IPS-18c (cell line): ENCODE measurements around the gene HECTD3.

Source experiments
- H3K4me3 ChIP-seq: 2 replicates; pipeline ENCODE4 v1.7.0; 2013; ENCODE audit warnings: low read depth, mild to moderate bottlenecking, low read length, moderate library complexity; ENCODE audit not compliant: insufficient read depth
- H3K9me3 ChIP-seq: one replicate; pipeline ENCODE4 v1.6.1; 2013; ENCODE audit warnings: mild to moderate bottlenecking, low read length, moderate library complexity; ENCODE audit not compliant: control insufficient read depth, insufficient read depth

The HECTD3 gene

DNA sequence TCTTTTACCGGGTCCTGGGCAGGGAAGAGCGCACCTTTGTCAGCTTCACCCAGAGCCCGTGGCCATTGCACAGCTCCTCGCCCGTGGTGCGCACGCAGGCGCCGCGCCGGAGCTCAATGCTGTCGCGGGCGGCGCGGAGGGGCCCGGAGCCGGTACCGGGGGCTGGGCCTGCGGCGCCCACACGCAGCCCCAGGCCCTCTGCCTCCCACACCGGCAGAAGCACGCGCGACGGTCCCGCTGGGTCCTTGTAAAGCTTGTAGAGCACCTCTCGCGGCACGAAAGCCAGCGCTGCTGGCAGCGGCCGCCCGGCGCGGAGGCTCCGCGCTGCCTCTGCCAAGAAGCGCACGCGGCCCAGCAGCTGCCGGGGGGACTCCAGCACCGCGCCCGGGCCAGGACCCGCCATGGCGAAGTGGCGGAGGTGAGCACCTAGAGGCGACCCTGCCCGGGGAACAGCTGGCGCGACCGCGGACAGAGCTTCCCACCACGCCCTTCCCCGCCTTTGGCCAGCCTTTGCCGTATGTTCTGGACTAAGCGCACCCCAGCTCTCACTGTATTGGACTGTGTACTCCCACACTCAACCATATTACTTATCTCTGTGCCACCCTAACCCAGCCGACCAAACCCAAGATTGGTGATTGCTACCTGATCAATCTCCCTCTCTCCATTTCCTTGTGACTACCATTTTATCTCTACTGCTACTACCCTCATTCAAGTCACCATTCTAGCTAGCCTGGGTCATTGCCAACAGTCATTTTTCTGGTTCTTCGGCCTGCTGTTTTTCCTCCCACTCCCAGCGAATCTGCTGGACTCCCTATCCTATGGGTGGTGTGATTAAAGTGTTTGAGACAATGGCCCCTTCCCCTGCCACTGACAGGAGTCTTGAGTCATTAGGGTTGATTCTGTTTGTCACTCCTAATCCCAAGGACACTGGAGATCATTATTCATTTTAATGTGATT is at the start of gene HECTD3:
Gene HECTD3 (minus strand): TSS at position 470 of the 957 bp plus-strand sequence. CDS start 67 bp downstream, at position 403.
- Histone ChIP-seq H3K4me3 (peak within 1 kb of the TSS; percentile 87), H3K9me3 (no peaks in the 10 kb centered on the region)

DNA sequence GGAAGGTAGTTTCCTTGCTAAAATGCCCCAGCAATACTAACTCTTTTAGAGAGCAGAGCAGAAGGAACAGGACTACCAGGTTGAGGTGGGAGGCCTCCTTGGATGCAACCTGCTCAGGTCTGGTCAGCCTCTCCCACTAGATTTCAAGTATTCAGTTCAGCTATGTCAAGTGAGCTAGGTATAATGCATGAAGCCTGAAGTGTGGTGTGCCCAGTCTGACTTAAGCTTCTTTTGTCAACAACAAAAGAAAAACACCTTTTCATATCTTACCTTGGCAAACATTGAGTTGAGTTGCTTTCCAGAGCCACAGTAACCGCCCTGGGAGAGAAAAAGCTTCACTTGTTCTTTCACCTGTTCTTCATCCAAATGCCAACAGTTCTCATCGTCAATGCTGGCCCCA is 48.7 kb upstream of the HECTD3 start:
- Histone ChIP-seq H3K9me3 (no peaks in the 10 kb centered on the region), H3K4me3 (no peak overlapping the region)

DNA sequence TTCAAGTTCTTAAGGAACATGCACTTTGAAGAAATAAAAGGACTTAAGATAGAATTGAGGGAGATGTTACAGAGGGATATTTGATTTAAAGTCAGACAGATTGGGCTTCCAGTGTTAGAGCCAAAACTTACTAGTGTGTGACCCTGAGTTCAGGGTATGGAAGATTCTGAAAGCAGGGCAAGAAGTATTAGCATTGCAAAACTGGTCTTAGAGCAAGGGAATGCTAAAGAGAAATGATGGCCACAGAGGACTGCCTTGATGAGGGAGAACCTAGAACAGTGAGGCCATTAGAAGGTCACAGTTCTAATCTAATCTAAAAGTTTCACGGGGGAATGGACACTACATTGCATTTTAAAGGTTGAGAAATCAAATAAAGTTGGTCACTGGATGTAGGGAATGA is 46.4 kb upstream of the HECTD3 start:
- no peaks in the 10 kb centered on the region for H3K9me3 ChIP-seq
- H3K4me3 ChIP-seq, result no peak overlapping the region

DNA sequence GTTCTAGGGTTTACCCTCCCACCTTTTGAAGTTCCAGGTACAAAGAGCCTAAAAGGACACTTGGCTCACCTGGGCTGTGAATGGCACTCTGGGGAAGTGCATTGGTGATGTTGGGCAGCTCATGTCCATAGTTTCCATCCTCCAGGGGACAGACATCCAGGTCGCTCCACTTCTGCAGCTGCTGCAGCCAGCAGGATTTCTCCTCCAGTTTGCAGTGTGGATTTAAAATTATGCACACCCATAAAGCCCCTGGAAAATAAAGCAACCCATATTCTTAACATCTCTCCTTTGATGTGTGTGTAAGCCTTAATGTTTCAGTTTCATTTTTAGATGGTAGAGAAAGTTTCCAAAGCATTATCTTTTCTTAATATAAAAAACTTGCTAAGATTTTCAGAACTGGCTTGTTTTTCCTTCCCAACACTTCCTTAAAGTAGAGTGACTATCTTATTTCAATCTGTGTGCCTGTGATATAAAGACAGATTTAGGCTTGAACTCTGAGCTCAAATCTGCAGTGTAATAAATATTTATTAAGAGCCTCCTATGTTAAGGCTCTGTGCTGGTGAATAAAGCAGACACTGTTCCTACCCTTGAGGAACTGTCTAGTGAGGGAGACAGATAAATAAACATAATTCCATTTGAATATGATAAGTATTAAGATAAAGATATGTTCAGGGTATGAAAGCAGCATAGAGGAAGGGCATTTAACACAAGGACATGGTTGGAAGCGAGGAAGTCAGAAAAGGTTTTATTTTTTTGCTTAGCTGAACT is 40.1 kb upstream of the HECTD3 start:
- no peaks in the 10 kb centered on the region for H3K9me3 ChIP-seq
- no peak overlapping the region for H3K4me3 ChIP-seq

DNA sequence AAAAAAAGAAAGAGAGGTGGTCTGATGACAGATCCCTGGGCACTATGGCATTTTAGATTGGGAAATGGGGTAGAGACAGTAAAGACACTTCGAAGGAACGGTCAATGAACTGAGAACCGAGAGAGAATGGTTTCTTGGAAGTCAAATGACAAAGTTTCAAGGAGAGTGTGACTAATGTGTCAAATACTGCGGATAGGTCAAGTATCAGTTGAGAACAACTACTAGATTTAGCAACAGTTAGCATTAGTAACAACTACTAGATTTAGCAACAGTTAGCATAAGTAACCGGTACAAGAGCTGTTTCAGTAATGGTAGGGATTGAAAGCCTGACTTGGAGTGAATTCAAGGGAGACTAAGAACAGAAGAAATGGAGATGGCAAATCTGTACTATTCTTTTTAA is 35.9 kb upstream of the HECTD3 start:
- Histone ChIP-seq H3K9me3 (no peaks in the 10 kb centered on the region), H3K4me3 (no peak overlapping the region)

DNA sequence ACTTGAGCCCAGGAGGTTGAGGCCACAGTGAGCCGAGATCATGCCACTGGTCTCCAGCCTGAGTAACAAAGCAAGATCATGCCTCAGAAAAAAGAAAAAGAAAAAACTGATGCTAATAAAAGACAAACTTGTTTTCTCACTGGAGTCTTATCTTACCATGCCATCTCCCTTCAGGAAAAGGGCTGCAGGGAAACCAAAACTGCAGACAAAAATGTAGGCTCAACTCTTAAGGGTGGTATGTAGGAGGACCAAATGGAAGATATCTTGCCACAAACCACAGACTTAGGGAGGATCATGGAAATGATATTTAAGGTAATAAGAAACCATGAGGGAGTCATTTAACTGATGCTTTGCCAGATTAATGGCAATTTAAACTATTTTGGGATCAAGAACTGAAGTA is 33.8 kb upstream of the HECTD3 start:
- H3K4me3 ChIP-seq, result no peak overlapping the region
- no peaks in the 10 kb centered on the region for H3K9me3 ChIP-seq

DNA sequence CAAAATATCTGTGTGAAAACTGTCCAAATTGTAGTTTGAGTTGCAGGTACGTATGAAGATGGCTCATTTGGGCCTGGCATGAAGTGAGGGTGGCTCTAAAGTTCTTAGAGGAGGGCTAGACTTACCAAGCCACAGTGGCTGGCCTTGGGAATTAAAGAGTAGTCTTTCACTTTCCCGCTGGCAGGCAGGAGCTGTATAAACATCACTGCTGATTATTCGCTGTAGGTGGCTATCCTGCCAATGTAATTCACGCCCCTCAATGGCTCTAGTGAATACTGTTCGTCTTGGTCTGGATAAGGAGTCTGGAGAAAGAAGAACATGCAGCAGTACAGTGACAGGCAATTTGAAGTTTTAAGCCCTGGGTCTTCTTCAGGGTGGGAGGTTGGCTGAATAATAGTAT is 32.0 kb upstream of the HECTD3 start:
- Histone ChIP-seq H3K4me3 (no peak overlapping the region), H3K9me3 (no peaks in the 10 kb centered on the region)

DNA sequence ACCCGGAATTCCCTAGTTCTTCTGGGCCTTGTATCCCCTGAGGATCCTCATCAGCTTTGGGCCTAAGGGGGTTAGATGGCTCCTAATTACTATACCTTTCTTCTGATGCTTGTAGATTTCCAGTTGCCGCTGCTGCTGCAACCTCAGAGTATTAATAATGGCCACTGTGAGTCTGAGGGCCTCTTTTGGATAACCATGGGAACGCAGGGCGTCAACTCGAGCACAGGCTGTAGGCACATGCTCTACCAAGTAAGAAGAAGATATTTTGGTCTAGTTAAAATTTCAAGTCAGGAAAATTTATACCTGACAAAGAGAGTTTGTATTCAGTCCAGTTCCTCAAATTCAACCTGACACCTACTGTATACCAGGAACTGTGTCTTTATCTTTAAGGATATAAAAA is 29.2 kb upstream of the HECTD3 start:
- H3K4me3 ChIP-seq, result no peak overlapping the region
- H3K9me3 ChIP-seq, result no peaks in the 10 kb centered on the region

DNA sequence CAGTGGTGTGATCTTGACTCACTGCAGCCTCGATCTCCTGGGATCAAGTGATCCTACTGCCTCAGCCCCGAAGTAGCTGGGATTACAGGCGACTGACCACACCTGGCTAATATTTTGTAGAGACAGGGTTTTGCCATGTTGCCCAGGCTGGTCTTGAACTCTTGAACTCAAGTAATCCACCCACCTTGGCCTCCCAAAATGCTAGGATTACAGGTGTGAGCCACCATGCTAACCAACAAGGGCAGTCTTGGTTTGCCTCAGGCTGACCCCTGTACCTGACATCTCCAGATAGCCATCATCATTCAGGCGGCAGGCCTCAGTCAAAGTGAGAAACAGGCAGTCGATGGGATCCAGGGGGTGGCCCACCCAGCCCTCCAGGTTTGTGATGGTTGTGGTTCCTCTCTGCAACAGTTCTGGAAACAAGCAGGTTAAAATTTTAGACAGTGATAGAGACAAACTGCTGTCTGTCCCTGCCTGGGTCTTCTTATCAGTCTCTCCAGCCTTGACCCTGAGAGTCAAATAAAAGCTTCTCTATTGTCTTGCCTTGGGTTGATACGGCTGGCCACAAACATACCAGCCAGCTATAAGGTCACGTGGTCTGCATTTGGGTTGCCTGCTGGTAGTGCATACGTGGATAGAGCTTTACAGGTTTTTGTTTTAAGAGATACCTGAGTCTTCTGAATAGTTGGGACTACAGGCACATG is 27.7 kb upstream of the HECTD3 start:
- H3K9me3 ChIP-seq, result no peaks in the 10 kb centered on the region
- H3K4me3 ChIP-seq, result no peak overlapping the region

DNA sequence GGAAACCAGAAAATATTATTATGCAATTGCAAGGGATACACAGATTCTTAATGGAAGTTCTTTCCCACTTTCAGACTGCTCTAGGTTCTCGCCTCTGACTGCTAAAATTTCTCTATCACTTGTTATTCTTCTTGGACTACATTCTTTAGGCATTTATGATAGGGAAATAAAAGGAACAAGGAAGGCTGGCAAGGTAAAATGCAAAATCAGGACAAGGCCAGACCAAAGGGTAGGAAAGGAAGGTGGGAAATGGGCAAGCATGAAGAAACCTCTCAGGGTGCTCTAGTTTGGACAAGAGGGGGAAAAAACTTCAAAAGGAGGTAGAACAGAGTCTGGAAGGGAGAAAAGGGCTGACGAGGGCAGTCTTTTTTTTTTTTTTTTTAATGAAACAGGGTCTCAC is 27.1 kb upstream of the HECTD3 start:
- H3K4me3 ChIP-seq, result no peak overlapping the region
- H3K9me3 ChIP-seq, result no peaks in the 10 kb centered on the region

DNA sequence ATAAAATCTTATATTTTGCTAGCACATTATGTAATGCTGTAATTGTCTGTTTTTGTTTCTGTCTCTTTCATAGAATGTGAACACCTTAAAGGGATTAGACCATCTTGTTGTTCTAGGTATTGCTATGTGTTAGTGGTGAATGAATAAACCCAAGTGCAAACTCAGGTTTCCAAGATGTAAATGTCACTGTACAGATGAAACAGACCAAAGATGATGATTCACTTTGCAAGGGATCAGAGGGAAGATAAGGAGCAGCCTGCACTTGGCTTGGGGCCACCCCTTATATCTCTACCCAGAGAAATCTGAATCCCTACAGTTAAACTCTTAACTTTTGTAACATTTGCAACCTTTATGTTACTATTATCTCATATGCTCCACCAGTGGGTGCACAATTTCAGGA is 26.3 kb upstream of the HECTD3 start:
- H3K4me3 ChIP-seq, result no peak overlapping the region
- H3K9me3 ChIP-seq, result no peaks in the 10 kb centered on the region

DNA sequence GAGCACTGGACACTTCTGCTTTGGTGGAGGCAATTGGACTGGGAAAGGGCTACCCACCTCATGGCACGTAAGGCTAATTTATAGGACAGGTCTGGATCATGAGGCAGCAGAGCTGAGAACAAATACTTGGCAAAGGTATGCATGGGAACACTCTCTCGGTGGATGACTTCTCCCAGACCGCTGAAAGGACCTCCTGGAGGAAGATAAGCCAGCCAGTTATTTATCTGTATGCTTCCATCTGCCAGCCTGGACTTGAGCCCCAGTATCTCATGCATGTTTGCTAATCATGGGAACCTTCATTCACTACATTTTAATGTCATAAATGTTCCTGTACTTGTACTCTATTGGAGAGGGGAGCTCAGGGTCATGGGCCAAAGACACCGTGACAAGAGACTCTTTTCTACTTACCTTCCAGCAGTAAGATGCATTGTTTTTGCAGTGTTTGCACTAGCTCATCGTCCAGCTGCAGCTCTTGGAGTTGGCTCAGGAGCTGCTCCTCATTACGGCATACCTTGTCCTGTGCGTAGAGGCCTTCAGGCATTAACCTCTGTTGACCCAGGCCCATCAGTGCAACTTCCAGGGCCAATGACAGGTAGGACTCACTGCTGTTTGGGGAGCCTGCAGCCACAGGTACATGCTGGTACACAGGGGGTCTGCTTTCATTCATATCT is 24.6 kb upstream of the HECTD3 start:
- Histone ChIP-seq H3K9me3 (no peaks in the 10 kb centered on the region), H3K4me3 (no peak overlapping the region)

DNA sequence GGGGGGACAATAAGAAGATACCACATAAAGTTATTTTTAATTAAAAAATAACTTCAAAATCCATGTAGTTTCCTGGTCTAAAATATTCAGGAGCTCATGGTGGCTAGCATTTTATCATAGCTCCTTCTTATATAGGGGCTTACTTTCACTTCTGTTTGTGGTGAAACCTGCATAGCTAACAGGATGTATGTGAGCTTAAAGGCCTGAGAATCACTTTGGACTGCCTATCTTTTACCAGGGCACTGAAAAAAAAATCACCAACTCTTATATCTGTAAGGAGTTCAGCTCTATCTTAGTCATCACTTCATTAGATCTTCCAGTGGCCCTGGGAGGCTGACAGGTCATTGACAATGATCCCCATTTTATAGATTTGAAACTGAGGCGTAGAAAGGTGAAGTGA is 22.2 kb upstream of the HECTD3 start:
- H3K4me3 ChIP-seq, result no peak overlapping the region
- no peaks in the 10 kb centered on the region for H3K9me3 ChIP-seq

DNA sequence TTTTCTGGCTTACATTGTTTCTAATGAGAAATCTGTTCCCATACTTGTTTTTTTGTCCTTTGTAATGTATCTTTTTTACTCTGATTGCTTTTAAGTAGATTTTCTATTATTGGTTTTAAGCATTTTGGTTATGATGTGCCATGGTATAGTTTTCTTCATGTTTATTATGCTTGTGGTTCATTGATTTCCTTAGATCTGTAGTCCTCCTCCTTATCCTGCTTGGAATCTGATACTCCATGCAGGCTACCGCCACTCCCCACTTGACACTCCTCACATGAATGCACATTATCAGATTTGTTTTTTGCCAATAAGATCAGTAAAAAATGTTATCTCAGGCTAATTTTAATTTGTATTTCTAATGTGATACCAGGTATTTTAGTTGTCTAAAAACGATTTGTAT is 21.7 kb upstream of the HECTD3 start:
- no peaks in the 10 kb centered on the region for H3K9me3 ChIP-seq
- H3K4me3 ChIP-seq, result no peak overlapping the region

DNA sequence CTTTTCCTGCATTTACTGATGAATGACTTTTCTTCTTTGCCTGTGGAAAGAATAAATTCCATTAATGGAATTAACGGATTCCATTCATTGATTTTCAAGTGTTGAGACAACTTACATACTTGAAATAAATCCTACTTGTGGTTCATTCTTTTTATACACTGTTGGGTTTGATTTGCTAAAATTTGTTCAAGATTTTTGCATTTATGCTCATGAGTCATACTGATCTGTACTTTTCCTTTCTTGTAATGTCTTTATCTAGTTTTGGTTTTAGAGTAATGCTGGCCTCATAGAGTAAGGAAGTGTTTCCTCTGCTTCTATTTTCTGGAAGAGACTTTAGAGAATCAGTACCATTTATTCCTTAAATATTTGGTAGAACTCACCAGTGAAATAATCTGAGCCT is 15.3 kb upstream of the HECTD3 start:
- no peaks in the 10 kb centered on the region for H3K9me3 ChIP-seq
- no peak overlapping the region for H3K4me3 ChIP-seq

DNA sequence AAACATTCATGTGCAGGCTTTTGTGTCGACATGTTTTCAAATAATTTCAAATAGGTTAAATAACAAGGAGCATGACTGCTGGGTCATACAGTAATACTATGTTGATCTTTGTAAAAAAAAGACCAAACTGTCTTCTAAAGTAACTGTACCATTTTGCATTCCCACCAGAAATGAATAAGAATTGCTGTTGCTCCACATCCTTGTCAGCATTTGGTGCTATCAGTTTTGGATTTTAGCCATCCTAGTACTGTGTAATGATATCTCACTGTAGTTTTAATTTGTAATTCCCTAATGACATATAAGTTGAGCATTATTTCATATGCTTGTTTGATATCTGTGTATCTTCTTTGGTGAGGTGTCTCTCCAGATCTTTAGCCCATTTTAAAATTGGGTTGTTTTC is 12.5 kb upstream of the HECTD3 start:
- no peak overlapping the region for H3K4me3 ChIP-seq
- peaks cover 2% of the 10 kb centered on the region for H3K9me3 ChIP-seq

DNA sequence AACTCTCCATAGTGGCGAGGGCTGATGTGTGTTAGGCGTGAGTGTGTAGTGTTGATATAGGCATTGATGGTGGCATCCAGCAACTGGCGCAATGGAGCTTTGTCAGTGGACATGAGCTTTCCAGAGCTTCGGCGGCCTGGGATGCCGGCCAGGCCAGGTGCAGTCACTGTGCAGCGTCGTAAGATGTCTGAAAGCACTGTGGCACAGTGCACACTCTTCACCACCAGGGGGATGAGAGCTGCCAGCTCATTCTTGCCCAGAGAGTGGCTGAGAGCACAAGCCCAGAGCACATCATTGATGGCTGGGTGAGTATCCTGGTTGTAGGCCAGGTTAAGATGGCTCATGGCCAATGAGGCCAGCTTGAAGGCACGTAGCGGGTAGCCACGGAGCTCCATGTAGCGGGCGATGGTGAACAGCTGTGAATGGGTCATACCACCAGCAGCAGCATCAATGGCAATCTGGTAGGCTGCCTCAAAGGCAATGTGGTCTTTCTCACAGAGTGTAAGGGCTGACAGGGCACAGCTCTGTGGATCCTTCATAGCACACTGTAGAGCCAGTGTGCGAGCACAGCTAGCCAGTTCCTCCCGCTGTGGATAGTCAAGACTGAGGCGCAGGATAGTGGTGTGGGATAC is 7.6 kb upstream of the HECTD3 start:
- H3K4me3 ChIP-seq, result no peak overlapping the region
- H3K9me3 ChIP-seq, result peaks cover 2% of the 10 kb centered on the region
